Endothelial cell of umbilical vein (primary cell): ENCODE results near the gene ERBB3.

Experiments used
- CTCF ChIP-seq, 2 donors: IDR thresholded peaks; 1 replicate in 1 of 2; 2 replicates in 1 of 2; pipeline ENCODE4 v1.5.1; 2011; ENCODE audit warnings: low read length in 2 of 2, mild to moderate bottlenecking in 2 of 2, moderate library complexity in 2 of 2, control low read depth in 1 of 2, inconsistent platforms in 1 of 2, low read depth in 1 of 2; ENCODE audit not compliant: insufficient read depth in 1 of 2; ENCODE audit errors: extremely low read depth in 1 of 2
- EZH2 ChIP-seq: IDR thresholded peaks from 2 replicates; pipeline ENCODE4 v1.6.1; 2012; ENCODE audit warnings: borderline replicate concordance, low read depth, mild to moderate bottlenecking, moderate library complexity, low read length, inconsistent platforms; ENCODE audit not compliant: severe bottlenecking
- MAX ChIP-seq: IDR thresholded peaks from 2 replicates; pipeline ENCODE4 v1.6.1; 2011; ENCODE audit not compliant: insufficient read depth, insufficient read length
- MYC ChIP-seq: IDR thresholded peaks from one replicate; pipeline ENCODE4 v1.6.1; 2011; ENCODE audit warnings: mild to moderate bottlenecking, low read depth, low read length
- POLR2A ChIP-seq: IDR thresholded peaks from 2 replicates; pipeline ENCODE4 v1.6.1; 2012; ENCODE audit warnings: low read depth, mild to moderate bottlenecking, control low read depth, low read length

- TF ChIP-seq MYC (no peak), CTCF (IDR thresholded peaks at IDR 0.05; ENCODE audit: extremely low read depth in 1 of 2, insufficient read depth in 1 of 2, low read depth in 1 of 2, low read length in 2 of 2) (no peak), POLR2A (no peak), EZH2 (no peak), MAX (no peak)
These were observed 54.9 kb downstream of the ERBB3 start for GRCh38 chr12:56134897-56135296.
